ENCODE results near the gene ENPP1.

ENPP1 gene

DNA sequence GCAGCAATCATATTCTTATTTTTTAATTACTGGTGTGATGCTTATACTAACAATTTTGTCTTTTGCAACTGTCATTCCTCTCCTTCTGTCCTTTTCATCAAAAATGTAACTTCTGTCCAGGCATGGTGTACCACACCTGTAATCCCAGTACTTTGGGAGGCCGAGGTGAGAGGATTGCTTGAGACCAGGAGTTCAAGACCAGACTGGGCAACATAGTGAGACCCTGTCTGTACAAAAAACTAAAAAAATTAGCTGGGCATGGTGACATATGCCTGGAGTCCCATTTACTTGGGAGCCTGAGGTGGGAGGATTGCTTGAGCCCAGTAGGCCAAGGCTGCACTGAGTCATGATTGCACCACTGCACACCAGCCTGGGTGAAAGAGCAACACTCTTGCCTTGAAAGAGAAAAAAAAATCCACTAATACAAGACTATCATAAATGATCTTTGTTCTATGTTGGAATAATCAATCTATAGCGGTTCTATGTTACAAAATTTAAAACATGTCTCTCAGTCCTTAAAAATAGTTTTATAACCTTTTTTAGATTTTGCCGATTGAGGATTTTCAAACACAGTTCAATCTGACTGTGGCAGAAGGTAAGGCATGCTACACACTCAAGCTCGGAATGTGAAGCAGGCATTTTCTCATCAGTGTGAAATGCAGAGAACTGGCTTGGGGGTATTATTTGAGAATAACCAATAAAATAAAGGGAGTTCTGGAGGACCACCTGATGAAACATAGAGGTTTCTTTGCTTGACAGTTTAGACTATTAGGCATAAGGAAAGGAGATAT, 70.4 kb downstream of the ENPP1 start:
- no peaks in the 10 kb centered on the region for H3K9me2 ChIP-seq (replicated peaks; ENCODE audit: insufficient read depth, low read length)
- TF ChIP-seq, protein P1, sequence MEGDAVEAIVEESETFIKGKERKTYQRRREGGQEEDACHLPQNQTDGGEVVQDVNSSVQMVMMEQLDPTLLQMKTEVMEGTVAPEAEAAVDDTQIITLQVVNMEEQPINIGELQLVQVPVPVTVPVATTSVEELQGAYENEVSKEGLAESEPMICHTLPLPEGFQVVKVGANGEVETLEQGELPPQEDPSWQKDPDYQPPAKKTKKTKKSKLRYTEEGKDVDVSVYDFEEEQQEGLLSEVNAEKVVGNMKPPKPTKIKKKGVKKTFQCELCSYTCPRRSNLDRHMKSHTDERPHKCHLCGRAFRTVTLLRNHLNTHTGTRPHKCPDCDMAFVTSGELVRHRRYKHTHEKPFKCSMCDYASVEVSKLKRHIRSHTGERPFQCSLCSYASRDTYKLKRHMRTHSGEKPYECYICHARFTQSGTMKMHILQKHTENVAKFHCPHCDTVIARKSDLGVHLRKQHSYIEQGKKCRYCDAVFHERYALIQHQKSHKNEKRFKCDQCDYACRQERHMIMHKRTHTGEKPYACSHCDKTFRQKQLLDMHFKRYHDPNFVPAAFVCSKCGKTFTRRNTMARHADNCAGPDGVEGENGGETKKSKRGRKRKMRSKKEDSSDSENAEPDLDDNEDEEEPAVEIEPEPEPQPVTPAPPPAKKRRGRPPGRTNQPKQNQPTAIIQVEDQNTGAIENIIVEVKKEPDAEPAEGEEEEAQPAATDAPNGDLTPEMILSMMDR (IDR thresholded peaks at IDR 0.05; ENCODE audit: insufficient read depth, low read length, poor library complexity, severe bottlenecking): no peak
- TF ChIP-seq EZH2phosphoT487 (conservative IDR thresholded peaks at IDR 0.05; ENCODE audit: low read length): no peak
- no peaks in the 10 kb centered on the region for H4K20me1 ChIP-seq (ENCODE audit: low read depth, low read length)
- no peaks in the 10 kb centered on the region for H3K9me3 ChIP-seq (ENCODE audit: insufficient read depth, low read length)
- H2AFZ ChIP-seq (ENCODE audit: low read depth, low read length, severe bottlenecking): no peak overlapping the region
- no peaks in the 10 kb centered on the region for H3F3A ChIP-seq (ENCODE audit: insufficient read depth)
- no peak overlapping the region for H3K27ac ChIP-seq (ENCODE audit: low read depth, low read length)
- H3K4me2 ChIP-seq (ENCODE audit: low read depth, low read length, poor library complexity, severe bottlenecking): no peak overlapping the region
- no peaks in the 10 kb centered on the region for H3K27me3 ChIP-seq (ENCODE audit: low read length)
- no peak overlapping the region for H3K9ac ChIP-seq (ENCODE audit: low read length)
- no peaks in the 10 kb centered on the region for H3K79me2 ChIP-seq (ENCODE audit: insufficient read depth, low read length)
- no peak overlapping the region for H3K4me3 ChIP-seq (ENCODE audit: insufficient read depth, low read length, poor library complexity, severe bottlenecking)
- no peaks in the 10 kb centered on the region for H3K36me3 ChIP-seq (ENCODE audit: low read length)

DNA sequence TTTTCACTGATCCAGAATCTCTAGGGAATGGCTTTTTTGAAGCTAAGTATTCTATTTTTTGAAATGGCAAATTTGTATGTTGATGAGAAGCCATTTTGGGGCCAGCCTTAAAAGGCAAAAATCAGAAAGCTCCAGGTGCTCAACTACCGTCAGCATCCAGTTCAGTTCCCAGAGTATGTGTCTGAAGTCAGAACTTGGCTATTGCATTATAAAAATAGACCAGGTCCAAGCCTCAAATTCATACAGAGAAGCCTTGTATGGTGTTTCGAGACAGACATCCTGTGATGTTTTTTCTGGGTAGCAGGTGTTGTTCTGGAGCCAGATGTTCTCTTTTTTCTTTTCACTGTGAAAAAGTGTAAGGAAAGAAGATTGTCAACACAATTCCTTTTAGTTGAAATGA, 75.2 kb downstream of the ENPP1 start:
- H3K27ac ChIP-seq (ENCODE audit: low read depth, low read length): no peak overlapping the region
- H3F3A ChIP-seq (ENCODE audit: insufficient read depth): no peaks in the 10 kb centered on the region
- no peaks in the 10 kb centered on the region for H3K9me3 ChIP-seq (ENCODE audit: insufficient read depth, low read length)
- H3K4me3 ChIP-seq (ENCODE audit: insufficient read depth, low read length, poor library complexity, severe bottlenecking): no peak overlapping the region
- TF ChIP-seq, protein P1 (IDR thresholded peaks at IDR 0.05; ENCODE audit: insufficient read depth, low read length, poor library complexity, severe bottlenecking): no peak
- no peak for TF ChIP-seq EZH2phosphoT487 (conservative IDR thresholded peaks at IDR 0.05; ENCODE audit: low read length)
- H3K9me2 ChIP-seq (replicated peaks; ENCODE audit: insufficient read depth, low read length): no peaks in the 10 kb centered on the region
- H3K27me3 ChIP-seq (ENCODE audit: low read length): no peaks in the 10 kb centered on the region
- no peak overlapping the region for H3K4me2 ChIP-seq (ENCODE audit: low read depth, low read length, poor library complexity, severe bottlenecking)
- H3K9ac ChIP-seq (ENCODE audit: low read length): no peak overlapping the region
- H4K20me1 ChIP-seq (ENCODE audit: low read depth, low read length): no peaks in the 10 kb centered on the region
- H3K36me3 ChIP-seq (ENCODE audit: low read length): 0 out of 2 replicates have a peak, but pooled peaks cover 3% of the 10 kb centered on the region
- H3K79me2 ChIP-seq (ENCODE audit: insufficient read depth, low read length): no peaks in the 10 kb centered on the region
- H2AFZ ChIP-seq (ENCODE audit: low read depth, low read length, severe bottlenecking): no peak overlapping the region

DNA sequence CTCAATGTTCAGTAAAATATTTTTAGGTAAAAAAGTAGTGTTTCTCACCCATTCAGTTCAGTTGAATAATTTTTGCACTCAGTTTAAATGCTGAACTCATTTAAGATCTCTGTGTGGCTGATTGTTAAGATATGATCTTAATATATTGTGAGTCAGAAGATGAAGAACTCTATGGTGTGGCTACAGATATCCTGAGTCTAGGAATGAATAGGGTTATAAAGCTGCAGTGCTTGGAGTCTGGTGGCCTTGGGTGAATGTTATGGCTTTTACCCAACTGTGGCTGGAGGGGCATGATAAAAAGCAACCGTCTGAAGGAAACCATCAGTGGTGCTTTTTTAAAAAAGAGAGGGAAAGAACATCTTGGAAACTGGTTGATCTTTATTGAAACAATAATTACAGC, 77.4 kb downstream of the ENPP1 start:
- no peak overlapping the region for H3K9ac ChIP-seq (ENCODE audit: low read length)
- H3K4me2 ChIP-seq (ENCODE audit: low read depth, low read length, poor library complexity, severe bottlenecking): no peak overlapping the region
- H3K4me3 ChIP-seq (ENCODE audit: insufficient read depth, low read length, poor library complexity, severe bottlenecking): no peak overlapping the region
- 0 out of 2 replicates have a peak, but pooled peaks cover 3% of the 10 kb centered on the region for H3K36me3 ChIP-seq (ENCODE audit: low read length)
- no peaks in the 10 kb centered on the region for H3F3A ChIP-seq (ENCODE audit: insufficient read depth)
- H3K27me3 ChIP-seq (ENCODE audit: low read length): no peaks in the 10 kb centered on the region
- TF ChIP-seq EZH2phosphoT487 (conservative IDR thresholded peaks at IDR 0.05; ENCODE audit: low read length): no peak
- TF ChIP-seq, protein P1 (IDR thresholded peaks at IDR 0.05; ENCODE audit: insufficient read depth, low read length, poor library complexity, severe bottlenecking): no peak
- H3K9me3 ChIP-seq (ENCODE audit: insufficient read depth, low read length): no peaks in the 10 kb centered on the region
- H4K20me1 ChIP-seq (ENCODE audit: low read depth, low read length): no peaks in the 10 kb centered on the region
- no peak overlapping the region for H2AFZ ChIP-seq (ENCODE audit: low read depth, low read length, severe bottlenecking)
- no peaks in the 10 kb centered on the region for H3K9me2 ChIP-seq (replicated peaks; ENCODE audit: insufficient read depth, low read length)
- no peak overlapping the region for H3K27ac ChIP-seq (ENCODE audit: low read depth, low read length)
- no peaks in the 10 kb centered on the region for H3K79me2 ChIP-seq (ENCODE audit: insufficient read depth, low read length)
